GM19238 (cell line): Measurements from ENCODE around the gene LAMC2.

ENCODE experiments used
- DNase-seq: peaks from one replicate; pipeline ENCODE4 v3.0.0; 2011; ENCODE audit warnings: low spot score; ENCODE audit not compliant: insufficient read length

The LAMC2 gene

DNA sequence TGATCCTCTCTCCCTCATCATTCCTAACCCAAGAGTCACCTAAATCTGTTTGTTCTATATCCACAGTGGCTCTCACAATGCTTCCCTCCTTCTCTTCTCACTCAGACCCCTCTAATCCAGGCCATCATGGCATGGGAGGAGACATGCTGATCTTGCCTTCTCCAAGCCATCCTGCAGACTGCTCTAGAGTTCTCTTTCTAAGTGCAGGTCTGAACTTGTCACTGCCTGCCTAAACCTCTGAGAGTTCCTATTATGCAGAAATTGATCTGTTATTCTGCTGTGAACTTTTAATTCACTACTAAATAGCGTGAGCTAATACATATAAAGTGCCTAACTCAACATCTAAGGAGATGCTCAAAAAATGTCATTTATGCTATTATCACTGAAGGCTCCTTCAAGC, 26.8 kb downstream of the LAMC2 start:
- no peak for DNase-seq

DNA sequence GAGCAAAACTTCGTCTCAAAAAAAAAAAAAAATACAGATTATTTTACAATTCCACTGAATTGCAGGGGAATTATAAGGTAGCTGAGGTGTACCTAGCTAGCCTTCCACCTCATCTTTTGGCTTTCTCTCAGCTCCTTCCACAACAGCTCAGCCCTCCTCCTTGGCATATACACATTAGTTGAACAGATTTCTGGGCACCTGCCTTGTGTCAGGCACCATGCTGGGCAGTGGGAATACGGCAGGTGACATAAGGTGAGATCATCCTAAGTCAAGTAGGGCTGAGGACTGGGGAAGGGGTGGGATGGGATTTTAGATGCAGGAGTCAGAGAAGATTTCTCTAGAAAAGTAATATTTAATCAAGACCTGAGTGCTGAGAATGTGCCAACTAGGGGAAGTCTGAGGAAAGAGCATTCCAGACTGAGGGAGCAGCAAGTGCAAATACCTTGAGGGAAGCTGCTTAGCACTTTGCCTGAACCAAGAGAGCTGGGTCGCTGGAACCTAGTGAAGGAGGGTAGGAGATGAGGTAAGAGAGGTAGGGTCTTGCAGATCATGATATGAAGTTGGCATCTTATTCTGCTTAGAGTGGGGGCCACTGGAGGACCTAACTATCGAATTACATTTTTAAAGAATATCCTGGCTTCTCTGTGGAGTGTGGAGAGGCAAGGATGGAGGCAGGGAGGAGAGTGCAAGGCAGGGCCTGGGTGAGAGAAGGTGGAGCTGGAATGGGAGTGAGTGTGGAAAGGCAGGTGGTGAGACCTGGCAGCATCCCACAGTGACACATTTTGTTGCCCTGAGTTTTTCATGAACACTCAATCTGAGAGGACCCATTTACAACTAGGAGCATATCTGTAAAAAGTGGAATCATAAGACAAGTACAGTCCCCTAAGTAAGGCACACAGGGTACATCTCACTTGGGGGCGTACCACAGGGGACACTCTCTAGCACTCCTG, 28.2 kb downstream of the LAMC2 start:
- no peak for DNase-seq

DNA sequence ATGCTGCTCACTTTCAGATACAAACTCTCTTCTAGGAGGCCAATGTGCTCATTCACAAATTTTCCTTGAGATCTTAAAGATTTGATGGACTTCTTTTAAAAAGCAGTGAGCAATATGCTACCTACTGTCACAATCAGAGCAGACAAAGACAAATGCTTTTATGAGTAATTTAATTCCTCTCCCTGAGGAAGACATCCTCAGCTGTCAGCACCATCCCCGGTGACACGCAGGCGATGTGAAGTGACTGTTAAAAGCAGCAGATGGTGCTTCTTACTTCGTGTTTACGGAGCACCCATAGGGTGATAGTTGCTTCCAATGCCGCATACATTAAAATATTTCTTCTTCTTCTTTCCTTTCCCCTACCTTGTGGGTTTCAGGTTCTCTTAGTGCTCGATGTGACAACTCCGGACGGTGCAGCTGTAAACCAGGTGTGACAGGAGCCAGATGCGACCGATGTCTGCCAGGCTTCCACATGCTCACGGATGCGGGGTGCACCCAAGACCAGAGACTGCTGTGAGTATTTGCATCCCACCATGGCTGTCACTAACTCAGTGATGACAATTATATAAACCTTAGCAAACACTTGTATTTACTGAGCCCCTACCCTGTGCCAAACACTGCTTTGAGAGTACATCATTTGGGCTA, 29.1 kb downstream of the LAMC2 start:
- no peak for DNase-seq

DNA sequence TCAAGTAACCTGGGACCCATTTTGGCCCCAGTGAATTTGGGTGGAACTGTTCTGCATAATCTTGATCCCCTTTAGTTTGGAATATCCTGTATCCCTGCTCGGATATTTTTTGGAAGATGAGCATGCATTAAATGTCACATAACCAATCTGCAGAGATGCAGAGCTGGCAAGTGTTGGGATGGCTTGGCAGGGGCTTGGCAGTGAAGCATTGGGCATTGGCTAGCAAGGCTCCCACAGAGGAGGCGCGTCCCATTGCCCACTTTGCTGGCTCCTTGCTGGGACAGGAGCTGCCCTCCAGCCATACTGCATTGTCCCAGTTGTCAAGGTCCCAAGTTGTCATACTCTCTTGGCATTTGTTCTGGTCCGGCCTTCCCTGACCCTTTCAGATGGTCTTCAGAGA, 29.9 kb downstream of the LAMC2 start:
- no peak for DNase-seq

DNA sequence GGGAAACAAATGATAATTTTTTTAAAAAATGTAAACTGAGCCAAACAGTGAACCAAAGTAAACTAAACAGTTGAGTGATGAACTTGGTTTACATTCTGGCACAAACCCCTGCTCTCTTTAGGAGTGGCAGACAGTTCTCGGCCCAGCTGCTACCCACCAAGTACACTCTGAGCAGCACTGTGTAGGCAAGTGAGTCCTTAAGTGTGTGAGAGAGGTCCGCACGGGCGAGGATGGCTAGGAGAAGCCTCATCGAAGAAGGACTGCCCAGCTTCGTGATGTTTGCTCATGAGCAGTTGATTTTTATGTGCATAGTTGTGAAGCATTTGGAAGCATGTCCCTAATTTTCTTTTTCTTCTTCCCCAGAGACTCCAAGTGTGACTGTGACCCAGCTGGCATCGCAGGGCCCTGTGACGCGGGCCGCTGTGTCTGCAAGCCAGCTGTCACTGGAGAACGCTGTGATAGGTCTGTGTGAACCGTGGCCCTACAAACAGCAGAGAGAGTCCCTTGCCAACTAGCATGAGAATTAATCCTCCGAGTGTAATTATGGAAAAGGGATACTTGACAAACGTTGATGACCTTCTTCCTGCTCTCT, 32.1 kb downstream of the LAMC2 start:
- DNase-seq = no peak

DNA sequence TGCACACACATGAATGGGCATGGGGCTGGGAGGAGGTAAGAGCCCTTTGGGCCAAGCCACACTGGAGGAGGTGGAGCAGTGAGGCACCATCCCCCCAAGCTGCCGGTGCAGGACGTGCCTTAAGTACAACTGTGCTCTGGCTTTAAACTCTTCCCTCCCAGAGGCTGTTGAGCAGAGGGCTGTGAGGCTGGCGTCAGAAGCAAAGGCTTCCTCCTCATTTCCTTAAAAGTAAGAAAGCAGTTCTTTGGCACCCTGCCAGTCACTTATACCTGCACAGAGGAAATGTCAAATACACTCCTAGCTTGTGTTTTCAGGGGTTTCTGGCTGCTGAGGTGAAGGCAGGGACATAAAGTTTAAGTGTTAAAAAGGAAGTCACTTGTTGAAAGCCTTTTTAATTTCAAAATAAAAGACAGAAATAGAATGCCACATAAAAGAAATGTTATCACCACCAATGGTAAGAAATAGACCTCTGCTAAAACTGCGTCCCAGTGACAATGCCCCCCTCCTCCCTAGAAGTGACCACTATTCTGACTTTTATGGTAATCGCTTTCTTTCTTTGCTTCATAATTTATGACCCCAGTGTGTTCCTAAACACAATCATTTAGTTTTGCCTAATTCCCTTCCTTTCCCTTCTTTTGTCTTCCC, 33.0 kb downstream of the LAMC2 start:
- no peak for DNase-seq

DNA sequence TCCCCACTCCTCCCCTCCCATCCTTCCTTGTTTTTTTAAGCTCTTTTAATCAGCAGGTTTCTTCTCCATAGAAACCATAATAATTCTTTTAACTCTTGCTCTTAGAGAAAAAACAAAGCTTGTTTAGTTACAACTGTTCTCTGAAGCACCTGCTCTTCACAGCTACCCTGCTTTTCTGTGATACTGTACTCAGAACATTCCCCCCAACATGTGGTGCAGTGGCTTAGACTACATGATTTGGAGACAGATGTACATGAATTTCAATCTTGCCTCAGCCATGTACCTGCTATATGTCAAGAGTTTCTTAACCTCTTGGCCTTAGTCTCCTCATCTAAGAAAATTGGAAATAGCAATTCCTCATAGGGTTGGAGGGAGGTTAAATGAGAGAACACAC, 33.5 kb downstream of the LAMC2 start:
- no peak for DNase-seq

DNA sequence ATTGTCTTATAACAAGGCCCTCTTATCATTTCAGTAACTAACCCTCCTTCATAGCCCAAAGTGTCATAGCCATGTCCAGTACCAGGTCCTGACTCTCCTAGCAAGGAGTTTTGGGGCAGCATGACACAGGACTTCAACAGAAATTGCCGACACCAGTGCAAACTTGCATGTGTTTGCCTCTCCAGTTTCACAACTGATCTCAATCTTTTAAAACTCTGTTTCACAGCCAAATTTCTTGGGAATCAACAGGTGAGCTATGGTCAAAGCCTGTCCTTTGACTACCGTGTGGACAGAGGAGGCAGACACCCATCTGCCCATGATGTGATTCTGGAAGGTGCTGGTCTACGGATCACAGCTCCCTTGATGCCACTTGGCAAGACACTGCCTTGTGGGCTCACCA, 36.8 kb downstream of the LAMC2 start:
- DNase-seq = no peak

DNA sequence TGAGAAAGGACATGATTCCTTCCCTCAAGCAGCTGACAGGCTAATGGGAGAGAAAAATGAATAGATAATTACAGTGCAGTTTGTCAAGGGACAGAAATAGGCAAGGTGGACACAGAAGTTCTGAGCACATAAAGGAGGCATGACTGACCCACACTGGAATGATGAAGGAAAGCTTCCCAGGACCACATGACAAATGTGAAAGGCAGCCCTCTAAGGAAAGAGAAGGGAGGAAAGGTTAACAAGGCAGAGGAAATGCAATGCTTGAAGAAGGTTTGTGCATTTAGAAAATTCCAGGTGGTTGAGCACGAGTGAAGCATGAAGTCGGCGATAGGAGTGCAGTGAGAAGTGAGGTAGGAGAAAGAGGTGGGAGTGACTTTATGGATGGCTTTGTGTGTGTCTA, 37.4 kb downstream of the LAMC2 start:
- no peak for DNase-seq

DNA sequence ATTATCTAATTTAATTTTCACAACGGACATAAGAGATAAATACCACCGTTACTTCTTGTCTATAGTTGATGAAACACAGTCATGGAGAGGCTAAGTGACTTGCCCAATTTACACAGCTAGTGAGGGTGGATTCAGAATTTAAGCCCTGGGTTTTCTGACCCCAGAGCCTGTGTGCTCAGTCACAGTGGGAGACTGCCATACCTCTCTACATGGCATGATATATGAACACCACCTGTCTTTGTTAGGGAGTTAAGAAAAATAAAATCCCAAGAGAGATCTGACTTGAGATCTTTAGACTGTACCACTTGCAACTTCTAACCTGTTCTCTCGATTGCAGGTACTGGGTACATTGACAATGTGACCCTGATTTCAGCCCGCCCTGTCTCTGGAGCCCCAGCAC, 40.3 kb downstream of the LAMC2 start:
- DNase-seq = no peak

DNA sequence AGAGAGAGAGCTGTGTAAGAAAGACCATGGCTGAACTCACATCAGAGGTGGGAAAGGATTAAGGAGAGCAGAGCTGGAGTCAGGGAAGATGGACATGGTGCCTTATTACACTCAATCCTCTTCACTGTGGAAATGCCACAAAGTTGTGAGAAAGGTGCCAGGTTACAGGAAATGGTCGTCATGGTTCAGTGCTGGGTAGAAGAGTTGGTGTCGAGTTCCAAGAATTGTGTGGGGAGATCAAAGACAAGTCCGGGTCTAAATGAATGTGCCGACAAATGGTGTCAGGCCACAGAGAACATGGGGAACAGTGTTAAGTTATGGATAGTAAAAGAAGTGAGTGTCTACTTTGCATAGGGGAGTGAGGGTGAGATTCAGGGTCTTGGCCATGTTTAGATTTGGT, 40.9 kb downstream of the LAMC2 start:
- no peak for DNase-seq

DNA sequence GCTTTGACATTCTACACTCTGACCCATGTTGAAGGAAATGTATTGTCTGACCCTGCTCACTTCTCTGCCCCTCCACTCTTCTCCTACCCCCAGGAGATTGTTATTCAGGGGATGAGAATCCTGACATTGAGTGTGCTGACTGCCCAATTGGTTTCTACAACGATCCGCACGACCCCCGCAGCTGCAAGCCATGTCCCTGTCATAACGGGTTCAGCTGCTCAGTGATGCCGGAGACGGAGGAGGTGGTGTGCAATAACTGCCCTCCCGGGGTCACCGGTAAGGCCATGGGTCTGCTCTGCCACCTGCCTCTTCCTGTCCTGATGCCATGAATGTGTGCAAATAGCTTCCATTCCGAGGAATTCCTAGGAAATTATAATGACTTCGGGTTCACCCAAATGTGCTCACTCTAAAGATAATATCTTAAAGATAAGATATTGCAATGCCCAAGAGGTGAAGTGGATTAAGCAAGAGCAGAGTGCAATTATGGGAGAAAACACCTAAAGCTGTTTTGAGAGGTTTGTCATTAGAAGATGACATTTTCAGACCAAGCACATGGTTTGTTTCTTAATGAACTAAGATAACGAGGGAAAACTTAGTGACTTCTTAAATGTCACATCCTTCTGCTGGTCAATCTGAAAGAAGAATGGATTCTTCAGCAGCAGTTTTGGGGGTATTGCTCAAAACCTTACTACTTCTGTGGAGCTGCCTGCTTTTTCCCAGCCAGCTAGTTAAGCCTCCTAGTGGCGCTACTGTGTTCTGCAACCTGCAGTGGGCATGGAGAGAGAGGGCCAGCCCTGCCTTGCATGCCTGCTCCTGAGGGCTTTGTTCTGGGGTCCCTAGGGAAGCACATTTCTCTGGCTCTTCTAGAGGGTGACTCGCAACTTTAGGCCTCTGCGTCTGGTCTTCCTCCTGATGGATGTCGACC, 41.6 kb downstream of the LAMC2 start:
- DNase-seq = peak; percentile 45

DNA sequence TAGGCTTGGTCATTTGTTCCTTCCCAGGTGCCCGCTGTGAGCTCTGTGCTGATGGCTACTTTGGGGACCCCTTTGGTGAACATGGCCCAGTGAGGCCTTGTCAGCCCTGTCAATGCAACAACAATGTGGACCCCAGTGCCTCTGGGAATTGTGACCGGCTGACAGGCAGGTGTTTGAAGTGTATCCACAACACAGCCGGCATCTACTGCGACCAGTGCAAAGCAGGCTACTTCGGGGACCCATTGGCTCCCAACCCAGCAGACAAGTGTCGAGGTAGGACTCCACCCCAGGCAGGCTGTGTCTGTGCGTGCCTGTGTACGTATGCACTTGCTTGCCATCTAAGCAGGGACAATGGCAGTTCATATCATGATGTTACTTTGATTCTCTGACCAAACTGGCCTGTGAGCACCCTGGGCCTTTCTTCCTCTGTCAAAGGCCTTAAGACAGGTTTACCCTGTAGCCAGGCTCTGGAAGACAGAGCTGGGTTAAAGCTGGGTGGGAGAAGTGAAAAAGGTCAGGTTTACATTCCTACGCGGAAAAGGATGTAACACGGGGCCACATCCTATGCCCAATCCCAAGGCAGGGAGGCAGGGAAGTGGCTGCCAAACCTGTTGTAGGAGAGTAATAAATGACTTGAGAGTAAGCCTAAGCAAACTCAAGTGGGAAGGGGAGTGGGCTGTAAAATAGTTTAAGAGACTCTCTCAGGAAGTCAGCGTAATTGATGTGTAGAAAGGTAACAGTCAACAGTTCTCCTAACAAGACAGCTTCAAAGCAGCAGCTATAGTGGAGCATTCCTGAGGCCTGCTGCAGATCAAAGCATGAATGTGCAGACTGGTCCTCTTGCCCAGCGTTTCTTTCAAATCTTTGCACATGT, 42.5 kb downstream of the LAMC2 start:
- no peak for DNase-seq

DNA sequence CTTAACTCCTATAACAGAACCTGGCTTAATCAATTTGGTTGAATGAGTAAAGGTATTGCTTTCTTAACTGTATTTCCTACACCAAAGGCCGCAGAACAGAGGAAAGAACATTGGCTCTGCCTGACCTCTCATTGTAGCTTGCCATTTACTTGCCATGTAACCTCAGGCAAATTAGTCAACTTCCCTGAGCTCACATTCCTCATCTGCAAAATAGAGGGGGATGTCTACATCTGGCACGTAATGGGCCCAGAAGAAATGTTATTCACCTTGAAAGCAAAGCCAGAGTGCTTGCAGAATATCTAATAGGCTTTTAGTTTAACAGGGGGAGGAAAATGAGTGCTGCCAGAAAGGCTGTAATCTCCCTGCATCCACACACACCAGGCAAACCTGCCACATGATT, 44.3 kb downstream of the LAMC2 start:
- no peak for DNase-seq

DNA sequence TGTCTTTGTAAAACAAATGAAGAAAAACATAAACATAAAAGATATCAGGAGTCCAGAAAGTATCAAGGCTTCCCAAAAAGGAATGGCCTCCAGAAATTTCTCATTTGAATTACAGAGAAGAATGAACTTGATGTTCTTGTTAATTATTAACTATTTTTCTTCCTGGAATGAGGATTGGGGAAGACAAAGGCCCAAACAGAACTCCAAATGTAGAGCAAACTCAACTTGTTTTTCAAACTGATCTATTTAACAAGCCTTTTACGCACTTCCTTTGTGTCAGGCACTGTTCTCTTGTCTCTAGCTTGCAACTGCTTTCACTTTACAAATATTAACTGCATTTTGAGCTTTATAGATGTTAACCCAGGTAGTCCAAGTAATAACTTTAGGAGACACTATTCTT, 45.5 kb downstream of the LAMC2 start:
- no peak for DNase-seq

DNA sequence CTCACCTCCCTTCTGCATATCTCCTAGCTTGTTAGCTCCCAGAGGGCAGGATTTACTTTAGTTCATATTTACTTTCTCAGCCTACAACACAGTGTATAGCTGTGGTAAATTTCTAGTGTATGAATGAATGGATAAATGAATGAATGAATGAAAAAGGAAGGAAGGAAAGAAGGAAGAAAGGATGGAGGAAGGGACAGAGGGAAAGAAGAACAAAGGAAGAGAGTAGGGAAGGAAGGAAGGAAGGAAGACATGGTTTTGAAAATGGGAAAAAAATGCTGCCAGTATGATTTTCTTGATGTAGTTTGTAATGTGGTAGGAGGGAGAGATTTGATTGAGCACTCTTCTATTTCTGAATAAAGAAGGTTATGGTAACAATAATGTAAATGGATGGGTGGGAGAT, 47.0 kb downstream of the LAMC2 start:
- DNase-seq = no peak

DNA sequence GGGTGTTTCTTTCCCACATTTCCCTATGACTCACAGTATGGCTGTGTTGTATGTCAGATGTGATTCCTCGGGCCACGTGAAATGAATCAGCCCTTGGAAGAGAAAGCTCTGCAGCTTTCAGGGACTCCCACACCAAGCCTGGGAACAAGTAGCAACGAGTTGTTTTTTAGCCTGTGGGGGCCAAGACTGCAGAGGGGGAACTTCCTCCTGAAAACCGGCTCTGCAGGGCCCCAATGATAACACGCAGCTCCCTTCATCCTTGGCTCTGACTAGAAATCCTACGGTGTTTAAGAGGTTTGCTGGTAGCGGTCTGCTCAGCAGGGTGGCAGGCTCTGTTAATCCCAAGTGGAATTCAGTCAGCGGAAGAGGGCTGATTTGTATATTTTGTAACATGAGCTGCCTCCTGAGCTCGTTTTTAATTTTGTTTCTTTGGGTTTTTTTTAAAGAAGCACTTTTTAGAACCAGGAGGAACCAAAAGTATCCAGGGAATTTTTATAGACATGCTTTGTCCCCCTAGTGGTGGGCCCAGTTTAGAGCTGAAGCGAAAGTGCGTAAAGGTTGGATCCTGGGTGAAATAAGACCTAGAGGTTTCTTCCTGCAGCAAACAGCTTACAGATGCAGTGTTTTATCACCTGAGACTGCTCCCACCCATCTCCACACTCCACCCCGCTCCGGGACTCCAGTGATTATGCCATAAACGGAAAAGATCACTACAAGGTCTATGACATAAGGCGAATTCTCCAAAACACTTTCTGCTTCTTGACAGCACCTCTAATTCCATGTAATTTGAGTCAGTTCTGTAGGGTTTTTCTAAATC, 48.8 kb downstream of the LAMC2 start:
- DNase-seq = no peak

DNA sequence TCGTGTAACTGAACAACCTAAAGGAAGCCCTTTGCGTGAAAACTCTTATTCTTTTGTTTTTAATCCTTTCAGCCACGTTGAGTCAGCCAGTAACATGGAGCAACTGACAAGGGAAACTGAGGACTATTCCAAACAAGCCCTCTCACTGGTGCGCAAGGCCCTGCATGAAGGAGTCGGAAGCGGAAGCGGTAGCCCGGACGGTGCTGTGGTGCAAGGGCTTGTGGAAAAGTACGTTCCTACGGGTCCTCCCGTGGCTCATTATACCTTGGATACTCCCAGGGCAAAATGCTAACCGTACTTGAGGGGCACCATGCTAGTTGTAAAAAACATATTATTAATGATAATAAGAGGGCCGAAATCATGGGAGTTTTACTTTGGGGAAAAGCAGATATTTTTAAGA, 49.4 kb downstream of the LAMC2 start:
- DNase-seq = no peak

DNA sequence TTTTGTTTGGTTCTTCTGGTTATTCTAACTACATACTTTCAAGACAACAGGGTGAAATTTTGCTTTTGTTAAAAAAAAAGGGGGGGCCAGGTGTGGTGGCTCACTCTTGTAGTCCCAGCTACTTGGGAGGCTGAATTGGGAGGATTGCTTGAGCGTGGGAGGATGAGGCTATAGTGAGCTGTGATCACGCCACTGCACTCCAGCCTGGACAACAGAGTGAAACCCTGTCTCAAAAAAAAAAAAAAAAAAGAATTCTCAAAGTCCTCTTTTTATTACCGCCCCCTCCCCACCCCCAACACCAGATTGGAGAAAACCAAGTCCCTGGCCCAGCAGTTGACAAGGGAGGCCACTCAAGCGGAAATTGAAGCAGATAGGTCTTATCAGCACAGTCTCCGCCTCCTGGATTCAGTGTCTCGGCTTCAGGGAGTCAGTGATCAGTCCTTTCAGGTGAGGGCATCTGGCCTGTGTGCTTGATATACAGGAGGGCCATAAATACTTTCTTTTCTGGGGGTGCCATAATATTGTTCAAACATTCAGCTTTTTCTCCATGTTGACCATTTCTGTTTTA, 50.2 kb downstream of the LAMC2 start:
- DNase-seq = no peak
